Lower lobe of right lung (tissue), 2 donors: ENCODE measurements around the gene OTUD5. TPM values are rescaled to one million over a fixed set of nuclear protein-coding genes. Genes with fewer than 3 reads are reported as not detected.

ENCODE experiments used
- ATAC-seq, 2 donors: fragments of 200-7000 bp; cut with Tn5 transposase; one replicate each; pipeline ENCODE4 v1.9.1; 2020 to 2022; ENCODE audit warnings: mild to moderate bottlenecking in 2 of 2, moderate library complexity in 2 of 2
- DNase-seq: peaks from one replicate; pipeline ENCODE4 v3.0.0-alpha.2; 2020
- H3K27ac ChIP-seq: fragments of 200-600 bp; one replicate; pipeline ENCODE4 v1.8.0; 2022
- H3K27me3 ChIP-seq: fragments of 200-600 bp; one replicate; pipeline ENCODE4 v1.8.0; 2022; ENCODE audit warnings: low read depth
- H3K36me3 ChIP-seq: fragments of 200-600 bp; one replicate; pipeline ENCODE4 v1.8.0; 2022; ENCODE audit warnings: mild to moderate bottlenecking
- H3K4me1 ChIP-seq: fragments of 200-600 bp; one replicate; pipeline ENCODE4 v1.8.0; 2022
- H3K4me3 ChIP-seq: fragments of 200-600 bp; one replicate; pipeline ENCODE4 v1.8.0; 2022; ENCODE audit warnings: mild to moderate bottlenecking
- H3K9me3 ChIP-seq: fragments of 200-600 bp; one replicate; pipeline ENCODE4 v1.8.0; 2022
- intact Hi-C: fragments of 100-400 bp; cut with DNase I; formaldehyde crosslinking; loops from one replicate; pipeline ENCODE4 v1.11.0; 2022
- total RNA-seq: library from RNA; stranded (reverse); fragmentation: NEBNext Ultra II Directional; extraction: Animal tissue kit (Norgen Biotek cat#: 25700); gene quantifications from one replicate; pipeline ENCODE4 v1.2.1, GENCODE V29; 2021
- TF ChIP-seq, protein P1 (sequence below): fragments of 200-600 bp; IDR thresholded peaks from one replicate; pipeline ENCODE4 v1.8.0; 2022; ENCODE audit warnings: antibody characterized with exemption, mild to moderate bottlenecking
- donor health status: DM: no; HTN: yes; CAD: no; lungs with severe emphysema.

OTUD5 gene
- total RNA-seq, 1 donor from 2014 or later = 45.8 TPM

DNA sequence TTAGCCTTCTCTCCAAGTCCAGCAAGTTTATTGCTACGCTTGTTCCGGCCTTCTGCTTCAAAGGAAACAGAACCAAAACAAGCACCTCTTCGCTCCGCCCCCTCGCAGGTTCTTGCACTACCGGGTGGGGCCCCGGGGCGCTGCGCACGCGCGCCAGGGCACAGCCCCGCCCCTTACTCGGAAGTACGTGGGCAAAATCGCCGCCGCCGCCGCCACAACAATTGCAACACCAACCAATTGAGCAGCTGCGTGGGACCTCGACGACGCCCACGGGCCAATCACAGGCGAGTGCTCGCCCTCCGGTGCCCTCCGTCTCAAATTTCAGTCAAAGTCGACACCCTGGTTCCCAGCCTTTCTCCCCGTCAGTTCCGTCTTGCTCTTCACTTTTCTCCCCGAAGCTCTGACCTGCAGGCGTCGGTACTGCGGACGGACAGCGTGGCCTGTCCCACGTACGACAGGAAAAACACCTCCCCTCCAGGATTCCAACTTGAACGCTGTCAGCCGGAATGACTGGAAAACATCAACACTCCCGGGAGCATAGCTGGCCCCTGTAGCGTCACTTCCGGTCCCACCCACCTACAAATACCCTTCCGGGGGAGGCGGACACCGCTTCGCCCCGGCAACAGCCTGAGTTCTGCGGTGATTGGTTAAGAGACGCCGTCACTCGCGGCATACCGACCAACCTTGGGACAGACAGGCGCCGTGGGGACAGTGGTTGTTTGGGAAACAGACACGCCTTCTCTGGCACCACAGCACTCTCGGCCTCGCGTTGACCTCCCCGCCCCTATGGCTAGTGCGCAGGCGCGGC, 624 bp upstream of the OTUD5 start:
- peak overlapping the region; percentile 67 for H3K4me3 ChIP-seq
- ATAC-seq (peak; percentile 95), DNase-seq (peak; percentile 96)
- TF ChIP-seq, protein P1, sequence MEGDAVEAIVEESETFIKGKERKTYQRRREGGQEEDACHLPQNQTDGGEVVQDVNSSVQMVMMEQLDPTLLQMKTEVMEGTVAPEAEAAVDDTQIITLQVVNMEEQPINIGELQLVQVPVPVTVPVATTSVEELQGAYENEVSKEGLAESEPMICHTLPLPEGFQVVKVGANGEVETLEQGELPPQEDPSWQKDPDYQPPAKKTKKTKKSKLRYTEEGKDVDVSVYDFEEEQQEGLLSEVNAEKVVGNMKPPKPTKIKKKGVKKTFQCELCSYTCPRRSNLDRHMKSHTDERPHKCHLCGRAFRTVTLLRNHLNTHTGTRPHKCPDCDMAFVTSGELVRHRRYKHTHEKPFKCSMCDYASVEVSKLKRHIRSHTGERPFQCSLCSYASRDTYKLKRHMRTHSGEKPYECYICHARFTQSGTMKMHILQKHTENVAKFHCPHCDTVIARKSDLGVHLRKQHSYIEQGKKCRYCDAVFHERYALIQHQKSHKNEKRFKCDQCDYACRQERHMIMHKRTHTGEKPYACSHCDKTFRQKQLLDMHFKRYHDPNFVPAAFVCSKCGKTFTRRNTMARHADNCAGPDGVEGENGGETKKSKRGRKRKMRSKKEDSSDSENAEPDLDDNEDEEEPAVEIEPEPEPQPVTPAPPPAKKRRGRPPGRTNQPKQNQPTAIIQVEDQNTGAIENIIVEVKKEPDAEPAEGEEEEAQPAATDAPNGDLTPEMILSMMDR = no peak
- no peaks in the 10 kb centered on the region for H3K27me3 ChIP-seq
- intact Hi-C loops = no loop called here
- H3K36me3 ChIP-seq = peaks cover 21% of the 10 kb centered on the region
- no peaks in the 10 kb centered on the region for H3K9me3 ChIP-seq
- H3K27ac ChIP-seq = peak overlapping the region; percentile 96
- H3K4me1 ChIP-seq = peaks cover 23% of the 10 kb centered on the region

DNA sequence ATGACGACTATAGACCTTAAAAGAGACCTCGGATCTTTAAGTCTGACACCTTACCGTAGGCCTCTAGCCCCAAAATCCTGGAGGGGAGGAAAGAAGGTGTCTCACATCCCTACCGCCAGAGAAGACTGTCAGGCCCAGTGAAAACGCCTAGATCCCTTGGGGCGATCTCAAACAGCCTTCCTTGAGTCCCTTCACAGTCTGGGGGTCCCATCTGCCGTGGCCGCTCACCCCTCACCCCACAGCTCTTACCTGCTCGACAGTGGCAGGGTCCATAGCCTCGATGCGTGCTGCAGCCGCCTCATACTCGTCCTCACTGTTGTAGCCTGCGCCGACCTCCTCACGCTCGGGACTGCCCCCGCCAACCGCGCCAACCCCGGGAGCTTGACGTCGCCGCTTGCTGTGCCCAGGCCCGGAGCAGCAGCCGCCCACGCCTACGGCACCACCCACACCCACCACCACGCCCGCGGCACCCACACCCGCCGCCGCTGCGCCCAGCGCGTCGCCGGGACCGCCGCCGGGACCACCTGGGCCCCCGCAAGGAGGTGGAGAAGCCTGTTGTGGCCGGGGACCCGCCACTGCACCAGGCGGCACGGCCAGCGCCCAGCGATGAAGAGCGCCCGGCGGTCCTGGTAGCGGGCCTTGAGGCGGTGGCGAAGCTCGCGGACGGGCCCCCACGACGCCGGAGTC, 536 bp downstream of the OTUD5 start:
- TF ChIP-seq, protein P1 = no peak
- no peak for ATAC-seq
- Histone ChIP-seq H3K9me3 (no peaks in the 10 kb centered on the region), H3K27me3 (no peaks in the 10 kb centered on the region), H3K27ac (peak overlapping the region; percentile 96), H3K4me1 (peaks cover 30% of the 10 kb centered on the region), H3K36me3 (peaks cover 21% of the 10 kb centered on the region), H3K4me3 (peak overlapping the region; percentile 67)
- DNase-seq = peak; percentile 47
- intact Hi-C loops = no loop called here

DNA sequence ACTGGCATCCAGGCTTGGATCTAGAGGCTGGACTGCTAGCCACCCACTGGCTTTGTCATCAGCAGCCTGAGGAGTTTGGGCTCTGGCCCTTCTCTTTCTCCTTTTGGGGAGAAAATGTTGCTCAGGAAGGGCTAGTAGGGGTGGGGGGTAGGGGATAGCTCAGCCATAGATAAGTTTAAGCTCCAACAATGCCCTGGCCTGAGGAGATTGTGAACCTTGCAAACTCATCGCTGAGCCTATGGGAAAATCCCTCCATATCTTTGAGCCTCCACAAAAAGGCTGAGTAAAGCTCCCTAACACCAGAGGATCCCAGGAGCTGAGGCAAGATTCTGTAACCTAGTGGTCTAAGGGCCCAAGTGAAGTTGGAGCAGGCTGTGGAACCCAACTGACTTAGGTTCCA, 8.8 kb downstream of the OTUD5 start:
- no peak overlapping the region for H3K4me3 ChIP-seq
- TF ChIP-seq, protein P1 = no peak
- no peaks in the 10 kb centered on the region for H3K9me3 ChIP-seq
- ATAC-seq (no peak), DNase-seq (no peak)
- no peaks in the 10 kb centered on the region for H3K27me3 ChIP-seq
- intact Hi-C loops = no loop called here
- peaks cover 9% of the 10 kb centered on the region for H3K36me3 ChIP-seq
- H3K27ac ChIP-seq = no peak overlapping the region
- H3K4me1 ChIP-seq = peaks cover 11% of the 10 kb centered on the region

DNA sequence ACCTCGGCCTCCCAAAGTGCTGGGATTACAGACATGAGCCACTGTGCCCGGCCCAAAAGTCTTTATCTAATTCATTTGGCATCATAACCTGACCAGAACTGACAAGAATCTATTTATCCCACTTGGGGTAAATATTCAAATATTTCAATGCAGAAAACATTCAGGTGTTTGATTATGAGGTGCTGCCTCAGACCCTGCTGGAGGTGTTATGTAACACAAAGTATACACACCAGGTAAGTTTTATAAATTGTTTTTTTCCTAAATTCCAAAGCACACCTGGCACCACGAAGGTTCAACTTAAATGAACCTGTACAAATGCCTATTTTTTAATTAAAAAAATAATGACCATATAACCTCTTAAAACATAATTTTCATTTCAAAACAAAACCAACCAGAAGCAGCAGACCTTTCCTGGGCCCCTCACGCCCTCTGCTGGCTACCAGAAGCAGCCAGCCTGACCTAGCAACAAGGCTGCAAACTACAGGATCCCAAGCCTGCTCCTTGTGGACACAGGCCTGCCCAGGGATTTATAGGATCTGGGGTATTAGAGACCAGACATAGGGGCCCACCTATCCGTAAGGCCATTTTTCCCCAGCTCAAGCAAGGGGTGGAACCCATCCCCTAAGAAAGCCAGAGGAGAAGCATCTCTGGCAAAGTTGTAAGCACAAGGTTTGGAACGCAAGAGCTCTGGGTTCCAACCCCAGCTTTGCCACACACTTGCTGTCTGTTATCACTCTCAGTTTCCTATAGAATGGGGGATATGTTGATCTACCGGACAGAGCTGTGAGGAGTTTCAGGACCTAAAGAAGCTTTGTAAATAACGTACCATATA, 11.7 kb downstream of the OTUD5 start:
- DNase-seq (peak; percentile 54), ATAC-seq (peak; percentile 69 to 79)
- Histone ChIP-seq H3K4me1 (peaks cover 1% of the 10 kb centered on the region), H3K9me3 (no peaks in the 10 kb centered on the region), H3K27me3 (no peaks in the 10 kb centered on the region), H3K27ac (no peak overlapping the region), H3K4me3 (no peak overlapping the region), H3K36me3 (peaks cover 17% of the 10 kb centered on the region)
- TF ChIP-seq, protein P1 = peak; percentile 73
- intact Hi-C loops = no loop called here

DNA sequence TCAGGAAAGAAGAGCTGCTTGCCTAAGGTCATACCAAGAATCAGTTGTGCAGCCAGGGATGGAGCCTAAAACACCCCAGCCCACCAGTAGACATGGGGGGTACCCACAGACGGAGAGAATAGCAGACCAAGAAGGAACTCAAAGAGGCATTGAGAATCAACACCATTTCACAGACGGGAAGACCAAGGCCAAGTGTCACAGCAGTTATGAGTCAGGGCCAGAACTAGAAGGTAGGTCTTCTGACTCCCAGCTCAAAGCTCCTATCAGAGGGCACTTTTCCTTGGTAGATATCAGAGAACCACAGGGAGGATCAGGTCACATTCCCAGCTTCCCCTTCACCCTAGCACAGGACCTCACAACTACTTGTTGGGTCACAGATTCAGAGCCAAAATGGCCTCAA, 14.5 kb downstream of the OTUD5 start:
- Histone ChIP-seq H3K27me3 (no peaks in the 10 kb centered on the region), H3K9me3 (no peaks in the 10 kb centered on the region), H3K4me3 (no peak overlapping the region), H3K27ac (no peak overlapping the region), H3K4me1 (peaks cover 13% of the 10 kb centered on the region), H3K36me3 (peaks cover 16% of the 10 kb centered on the region)
- DNase-seq (no peak), ATAC-seq (no peak)
- TF ChIP-seq, protein P1 = no peak
- intact Hi-C loops = no loop called here
